Measurements from ENCODE around the gene SASH1.

SASH1 gene

DNA sequence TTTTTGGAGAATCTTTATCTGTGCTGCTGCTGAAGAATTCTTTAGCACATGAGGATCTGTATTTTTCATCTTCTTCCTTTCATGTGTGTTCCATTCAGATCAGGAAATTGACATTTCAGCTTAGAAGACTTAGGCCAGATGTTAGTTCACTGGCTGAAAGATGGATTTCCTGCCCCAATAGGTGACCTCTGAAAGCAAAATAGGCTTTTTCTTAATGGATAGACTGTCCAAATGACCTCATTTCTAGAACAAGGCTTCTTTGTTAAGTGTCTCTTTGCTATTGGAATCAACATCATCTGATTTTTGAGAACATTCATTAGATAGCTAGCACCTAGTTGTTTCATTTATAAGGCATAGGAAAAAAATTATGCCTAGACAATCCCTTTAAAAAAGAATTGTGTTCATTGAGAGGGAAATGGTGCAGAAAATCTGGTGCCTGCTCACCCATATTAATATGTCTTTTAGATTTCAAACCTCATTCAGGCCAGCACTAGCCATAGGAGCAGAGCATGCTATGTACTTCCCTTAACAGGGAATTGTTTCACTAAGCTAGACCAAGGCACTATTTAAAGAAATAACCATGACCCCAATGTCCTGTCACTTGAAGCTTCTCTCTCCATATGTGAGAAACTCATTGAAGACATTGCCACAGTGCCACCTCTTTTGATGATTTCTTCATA lies 13.6 kb upstream of the SASH1 start:
- Histone ChIP-seq H3K9me2 (replicated peaks; ENCODE audit: control insufficient read depth, low read length) (no peaks in the 10 kb centered on the region), H3K4me2 (ENCODE audit: low read length) (no peak overlapping the region), H3K36me3 (ENCODE audit: control insufficient read depth, low read length) (no peaks in the 10 kb centered on the region), H3K27me3 (ENCODE audit: control insufficient read depth, low read length) (no peaks in the 10 kb centered on the region), H3K4me1 (ENCODE audit: control insufficient read depth, low read length) (no peaks in the 10 kb centered on the region), H3K4me3 (ENCODE audit: low read length) (no peak overlapping the region), H3K9me3 (ENCODE audit: control insufficient read depth, insufficient read depth, low read length) (no peaks in the 10 kb centered on the region), H3K79me2 (ENCODE audit: control insufficient read depth, low read length) (no peaks in the 10 kb centered on the region), H4K20me1 (ENCODE audit: control insufficient read depth, insufficient read depth, low read depth, low read length) (no peaks in the 10 kb centered on the region), H3F3A (ENCODE audit: control insufficient read depth, insufficient read depth) (no peaks in the 10 kb centered on the region), H3K27ac (ENCODE audit: low read depth, low read length) (no peak overlapping the region)
- TF ChIP-seq EZH2phosphoT487 (IDR thresholded peaks at IDR 0.05; ENCODE audit: borderline replicate concordance, low read length), result no peak
- no peak for TF ChIP-seq CTCF (IDR thresholded peaks at IDR 0.05; ENCODE audit: low read depth, low read length, poor library complexity, severe bottlenecking)

- H3K9me3 ChIP-seq (ENCODE audit: control insufficient read depth, insufficient read depth, low read length), result no peaks in the 10 kb centered on the region
- no peaks in the 10 kb centered on the region for H3K27me3 ChIP-seq (ENCODE audit: control insufficient read depth, low read length)
- H3K4me1 ChIP-seq (ENCODE audit: control insufficient read depth, low read length), result no peaks in the 10 kb centered on the region
- H4K20me1 ChIP-seq (ENCODE audit: control insufficient read depth, insufficient read depth, low read depth, low read length), result no peaks in the 10 kb centered on the region
- H3K79me2 ChIP-seq (ENCODE audit: control insufficient read depth, low read length), result no peaks in the 10 kb centered on the region
- TF ChIP-seq EZH2phosphoT487 (IDR thresholded peaks at IDR 0.05; ENCODE audit: borderline replicate concordance, low read length), result no peak
- TF ChIP-seq CTCF (IDR thresholded peaks at IDR 0.05; ENCODE audit: low read depth, low read length, poor library complexity, severe bottlenecking), result no peak
- H3K9me2 ChIP-seq (replicated peaks; ENCODE audit: control insufficient read depth, low read length), result no peaks in the 10 kb centered on the region
- no peaks in the 10 kb centered on the region for H3F3A ChIP-seq (ENCODE audit: control insufficient read depth, insufficient read depth)
- H3K27ac ChIP-seq (ENCODE audit: low read depth, low read length), result no peak overlapping the region
- no peak overlapping the region for H3K4me2 ChIP-seq (ENCODE audit: low read length)
- H3K36me3 ChIP-seq (ENCODE audit: control insufficient read depth, low read length), result no peaks in the 10 kb centered on the region
- no peak overlapping the region for H3K4me3 ChIP-seq (ENCODE audit: low read length)
Observed at GRCh38 chr6:148329596-148330381, 12.8 kb upstream of the SASH1 start.

GRCh38 chr6:148332088-148332487 lies 10.6 kb upstream of the SASH1 start:
- Histone ChIP-seq H3K27ac (ENCODE audit: low read depth, low read length) (no peak overlapping the region), H3K4me2 (ENCODE audit: low read length) (no peak overlapping the region), H4K20me1 (ENCODE audit: control insufficient read depth, insufficient read depth, low read depth, low read length) (no peaks in the 10 kb centered on the region), H3K27me3 (ENCODE audit: control insufficient read depth, low read length) (no peaks in the 10 kb centered on the region), H3K4me3 (ENCODE audit: low read length) (no peak overlapping the region), H3K9me2 (replicated peaks; ENCODE audit: control insufficient read depth, low read length) (no peaks in the 10 kb centered on the region), H3K36me3 (ENCODE audit: control insufficient read depth, low read length) (no peaks in the 10 kb centered on the region), H3K9me3 (ENCODE audit: control insufficient read depth, insufficient read depth, low read length) (no peaks in the 10 kb centered on the region), H3F3A (ENCODE audit: control insufficient read depth, insufficient read depth) (no peaks in the 10 kb centered on the region), H3K4me1 (ENCODE audit: control insufficient read depth, low read length) (no peaks in the 10 kb centered on the region), H3K79me2 (ENCODE audit: control insufficient read depth, low read length) (no peaks in the 10 kb centered on the region)
- TF ChIP-seq EZH2phosphoT487 (IDR thresholded peaks at IDR 0.05; ENCODE audit: borderline replicate concordance, low read length) (no peak), CTCF (IDR thresholded peaks at IDR 0.05; ENCODE audit: low read depth, low read length, poor library complexity, severe bottlenecking) (no peak)

All from DOHH2 (cell line).